Measurements from ENCODE around the gene DCAF7. TPM values are rescaled to one million over a fixed set of nuclear protein-coding genes. Genes with fewer than 3 reads are reported as not detected.
A peak's percentile ranks its signal among the peaks of the same experiment; 100 is the strongest.

The DCAF7 gene, protein sequence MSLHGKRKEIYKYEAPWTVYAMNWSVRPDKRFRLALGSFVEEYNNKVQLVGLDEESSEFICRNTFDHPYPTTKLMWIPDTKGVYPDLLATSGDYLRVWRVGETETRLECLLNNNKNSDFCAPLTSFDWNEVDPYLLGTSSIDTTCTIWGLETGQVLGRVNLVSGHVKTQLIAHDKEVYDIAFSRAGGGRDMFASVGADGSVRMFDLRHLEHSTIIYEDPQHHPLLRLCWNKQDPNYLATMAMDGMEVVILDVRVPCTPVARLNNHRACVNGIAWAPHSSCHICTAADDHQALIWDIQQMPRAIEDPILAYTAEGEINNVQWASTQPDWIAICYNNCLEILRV
- 10 to 100 TPM; 24.0 to 30.2 (median 27.6) TPM for total RNA-seq
- polyA plus RNA-seq = 10 to 100 TPM; 10.6 to 27.3 (median 21.7) TPM
- long read RNA-seq, donor 1, full-length matches to known transcripts = 6 of 15 reads
- long read RNA-seq, donor 1, partial matches to known transcripts = 0 of 15 reads
- long read RNA-seq, donor 1, other reads (novel, unspliced or antisense) = 9 of 15 reads
- long read RNA-seq, donor 2, full-length matches to known transcripts = 20 of 46 reads
- long read RNA-seq, donor 2, partial matches to known transcripts = 6 of 46 reads
- long read RNA-seq, donor 2, other reads (novel, unspliced or antisense) = 20 of 46 reads

DNA sequence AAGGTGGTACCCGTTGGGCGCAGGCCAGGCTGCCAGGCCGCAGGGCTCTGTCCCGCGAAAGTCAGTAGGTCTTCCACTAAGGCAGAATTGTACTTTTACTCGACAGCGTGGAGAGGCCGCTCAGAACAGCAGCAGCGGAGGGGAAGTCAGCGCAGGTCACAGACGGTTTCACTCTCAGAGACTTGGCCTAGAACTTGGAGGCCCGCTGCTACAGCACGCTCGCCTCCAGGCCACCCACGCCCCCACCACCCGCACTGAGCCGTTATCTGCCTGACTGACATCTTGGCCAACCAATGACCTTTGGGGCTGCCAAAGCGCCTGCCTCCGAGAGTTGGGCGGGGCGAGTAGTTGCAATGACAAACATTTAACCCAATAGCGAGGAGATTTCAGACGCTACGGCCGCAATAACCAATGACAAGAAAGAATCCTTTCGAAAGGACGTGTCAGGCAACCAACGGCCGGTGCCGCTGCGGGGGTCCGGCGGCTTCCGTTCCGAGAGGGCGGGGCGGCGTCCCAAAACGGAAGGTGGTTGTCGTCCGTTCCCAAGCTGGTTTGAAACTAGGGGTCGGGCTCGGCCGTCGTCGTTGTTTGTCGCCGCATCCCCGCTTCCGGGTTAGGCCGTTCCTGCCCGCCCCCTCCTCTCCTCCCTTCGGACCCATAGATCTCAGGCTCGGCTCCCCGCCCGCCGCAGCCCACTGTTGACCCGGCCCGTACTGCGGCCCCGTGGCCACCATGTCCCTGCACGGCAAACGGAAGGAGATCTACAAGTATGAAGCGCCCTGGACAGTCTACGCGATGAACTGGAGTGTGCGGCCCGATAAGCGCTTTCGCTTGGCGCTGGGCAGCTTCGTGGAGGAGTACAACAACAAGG, at the start of gene DCAF7:
Gene DCAF7 (plus strand): TSS at position 532 of the 871 bp plus-strand sequence. CDS start 201 bp downstream, at position 733.
- H3K27me3 ChIP-seq (ENCODE audit: insufficient read depth in 3 of 3, low read length in 2 of 3) = no peaks in the 10 kb centered on the region
- peak within 1 kb of the TSS; percentile 93 for H3K27ac ChIP-seq
- peaks cover 42% of the 10 kb centered on the region for H3K4me1 ChIP-seq
- 0% methylated on average over 62 to 72 of the region's 72 CpGs for WGBS, 3 donors
- no peak for TF ChIP-seq CTCF (IDR thresholded peaks at IDR 0.05)
- ATAC-seq (peak; percentile 97 to 99 (median 98)), DNase-seq (peak; percentile 99 to 100)
- H3K36me3 ChIP-seq (ENCODE audit: insufficient read depth in 1 of 2, low read depth in 1 of 2) = no peaks in the 10 kb centered on the region
- H3K9me3 ChIP-seq = no peaks in the 10 kb centered on the region
- H3K4me3 ChIP-seq = peak within 1 kb of the TSS; percentile 94
- intact Hi-C loops (cut with DNase I) = loop anchor here in 1 of 2 donors (5.0 kb wide), 1 partner anchor 47 kb away; no protein-coding TSS in a partner anchor

GRCh38 chr17:63500543-63501390, 49.5 kb upstream of the DCAF7 start:
- peaks cover 0 to 20% (median 4%) of the 10 kb centered on the region in 3 donors for H3K27me3 ChIP-seq (ENCODE audit: insufficient read depth in 3 of 3, low read length in 2 of 3)
- H3K4me1 ChIP-seq = no peaks in the 10 kb centered on the region
- no peaks in the 10 kb centered on the region for H3K9me3 ChIP-seq
- H3K4me3 ChIP-seq = no peak overlapping the region
- no peak for ATAC-seq
- H3K27ac ChIP-seq = no peak overlapping the region
- peak in 1 of 2 donors; percentile 18 for DNase-seq
- WGBS, 3 donors = 44 to 48% (median 47%) methylated on average over 14 of the region's 14 CpGs
- intact Hi-C loops (cut with DNase I) = no loop called here
- no peak for TF ChIP-seq CTCF (IDR thresholded peaks at IDR 0.05)
- no peaks in the 10 kb centered on the region for H3K36me3 ChIP-seq (ENCODE audit: insufficient read depth in 1 of 2, low read depth in 1 of 2)

DNA sequence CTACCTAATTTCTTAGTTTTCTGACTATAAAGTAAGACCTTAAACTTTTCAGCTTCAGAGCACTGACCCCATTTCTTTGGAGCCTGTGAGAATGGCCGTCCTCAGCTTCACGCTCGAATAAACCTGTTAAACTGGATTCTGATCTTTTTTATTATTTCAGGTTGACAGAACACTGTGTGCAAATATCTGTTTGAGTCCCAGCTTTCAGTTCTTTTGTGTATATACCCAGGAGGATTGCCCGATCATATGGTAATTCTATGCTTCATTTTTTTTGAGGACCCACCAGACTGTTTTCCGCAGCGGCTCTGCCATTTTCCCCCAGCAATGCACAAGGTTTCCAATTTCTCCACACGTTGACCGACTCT, 47.0 kb upstream of the DCAF7 start:
- no peaks in the 10 kb centered on the region for H3K36me3 ChIP-seq (ENCODE audit: insufficient read depth in 1 of 2, low read depth in 1 of 2)
- H3K4me3 ChIP-seq = no peak overlapping the region
- no peaks in the 10 kb centered on the region for H3K4me1 ChIP-seq
- intact Hi-C loops (cut with DNase I) = no loop called here
- peaks cover 0 to 27% (median 9%) of the 10 kb centered on the region in 3 donors for H3K27me3 ChIP-seq (ENCODE audit: insufficient read depth in 3 of 3, low read length in 2 of 3)
- ATAC-seq (no peak), DNase-seq (no peak)
- 41 to 49% (median 47%) methylated on average over 8 of the region's 8 CpGs for WGBS, 3 donors
- no peak overlapping the region for H3K27ac ChIP-seq
- no peak for TF ChIP-seq CTCF (IDR thresholded peaks at IDR 0.05)
- no peaks in the 10 kb centered on the region for H3K9me3 ChIP-seq

DNA sequence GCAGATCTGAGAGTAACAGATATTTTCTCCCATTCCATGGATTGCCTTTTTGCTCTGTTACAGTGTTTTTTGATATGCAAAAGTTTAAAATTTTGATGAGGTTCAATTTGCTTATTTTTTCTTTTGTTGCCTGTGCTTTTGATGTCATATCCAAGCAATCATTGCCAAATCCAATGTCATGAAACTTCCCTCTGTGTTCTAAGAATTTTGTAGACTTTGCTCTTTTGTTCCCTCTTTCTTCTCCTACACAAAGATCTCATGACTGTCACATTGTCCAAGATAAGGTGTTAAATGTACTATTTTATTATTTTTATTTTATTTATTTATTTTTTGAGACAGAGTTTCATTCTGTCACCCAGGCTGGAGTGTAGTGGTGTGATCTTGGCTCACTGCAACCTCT, 46.0 kb upstream of the DCAF7 start:
- ATAC-seq (no peak), DNase-seq (no peak)
- intact Hi-C loops (cut with DNase I) = no loop called here
- no peaks in the 10 kb centered on the region for H3K9me3 ChIP-seq
- no peaks in the 10 kb centered on the region for H3K36me3 ChIP-seq (ENCODE audit: insufficient read depth in 1 of 2, low read depth in 1 of 2)
- no peak overlapping the region for H3K27ac ChIP-seq
- no peaks in the 10 kb centered on the region for H3K4me1 ChIP-seq
- no peak for TF ChIP-seq CTCF (IDR thresholded peaks at IDR 0.05)
- H3K27me3 ChIP-seq (ENCODE audit: insufficient read depth in 3 of 3, low read length in 2 of 3) = peaks cover 0 to 27% (median 9%) of the 10 kb centered on the region in 3 donors
- no peak overlapping the region for H3K4me3 ChIP-seq
